ENCODE data around the gene ESYT1. TPM values are rescaled to one million over a fixed set of nuclear protein-coding genes. Genes with fewer than 3 reads are reported as not detected.
"Not testable (repeated sequence)": the region's sequence is repeated elsewhere in the genome, so short reads cannot be mapped to it uniquely, and the experiment has no call there.

ESYT1 gene
- total RNA-seq, 1 experiment from 2014 or later: 86.7 TPM

GRCh38 chr12:56152756-56153677 is 24.9 kb downstream of the ESYT1 start:
- Histone ChIP-seq H3K27me3 (no peaks in the 10 kb centered on the region), H3K9me3 (replicated peaks) (no peaks in the 10 kb centered on the region), H3K36me3 (peaks cover 10% of the 10 kb centered on the region; the same call in 1 of the 2 replicates), H3K27ac (peak overlapping the region; percentile 95), H3K4me1 (peaks cover 29% of the 10 kb centered on the region), H3K4me3 (peak overlapping the region; percentile 69)
- no peak for DNase-seq

GRCh38 chr12:56153678-56154065 is 25.6 kb downstream of the ESYT1 start:
- Histone ChIP-seq H3K4me1 (peaks cover 29% of the 10 kb centered on the region), H3K9me3 (replicated peaks) (no peaks in the 10 kb centered on the region), H3K36me3 (peaks cover 10% of the 10 kb centered on the region; the same call in 1 of the 2 replicates), H3K4me3 (peak overlapping the region; percentile 69), H3K27ac (peak overlapping the region; percentile 95), H3K27me3 (no peaks in the 10 kb centered on the region)
- peak; percentile 41 to 56 for DNase-seq

- DNase-seq: peak; percentile 95 to 98
- H3K36me3 ChIP-seq: peaks cover 12% of the 10 kb centered on the region
- H3K9me3 ChIP-seq (replicated peaks): no peaks in the 10 kb centered on the region
- peak overlapping the region; percentile 95 for H3K27ac ChIP-seq
- H3K4me3 ChIP-seq: peak overlapping the region; percentile 69
- peaks cover 29% of the 10 kb centered on the region for H3K4me1 ChIP-seq
- no peaks in the 10 kb centered on the region for H3K27me3 ChIP-seq
These were observed 26.2 kb downstream of the ESYT1 start for GRCh38 chr12:56154246-56154771.

GRCh38 chr12:56154818-56155217 is 26.8 kb downstream of the ESYT1 start:
- peak overlapping the region; percentile 0; the same call in 1 of the 2 replicates for H3K4me3 ChIP-seq
- no peaks in the 10 kb centered on the region for H3K27me3 ChIP-seq
- peaks cover 33% of the 10 kb centered on the region for H3K4me1 ChIP-seq
- peak overlapping the region; percentile 95 for H3K27ac ChIP-seq
- H3K36me3 ChIP-seq: peaks cover 17% of the 10 kb centered on the region
- DNase-seq: no peak
- no peaks in the 10 kb centered on the region for H3K9me3 ChIP-seq (replicated peaks)

- peak in 1 of 2 experiments; percentile 17 for DNase-seq
- no peaks in the 10 kb centered on the region for H3K27me3 ChIP-seq
- peaks cover 38% of the 10 kb centered on the region for H3K4me1 ChIP-seq
These were observed 27.3 kb downstream of the ESYT1 start for GRCh38 chr12:56155256-56155845.

GRCh38 chr12:56156464-56157200 is 28.6 kb downstream of the ESYT1 start:
- Histone ChIP-seq H3K36me3 (peaks cover 36% of the 10 kb centered on the region), H3K4me1 (peaks cover 40% of the 10 kb centered on the region), H3K4me3 (peak overlapping the region; percentile 78), H3K27ac (peak overlapping the region; percentile 83)
- not testable (repeated sequence) for H3K9me3 ChIP-seq (replicated peaks); H3K27me3 ChIP-seq; DNase-seq

More at GRCh38 chr12:56155256-56155845, 27.3 kb downstream of the ESYT1 start:
- no peaks in the 10 kb centered on the region for H3K9me3 ChIP-seq (replicated peaks)
- H3K27ac ChIP-seq: peak overlapping the region; percentile 95
- H3K36me3 ChIP-seq: peaks cover 23% of the 10 kb centered on the region
- H3K4me3 ChIP-seq: no peak overlapping the region; the same call in 1 of the 2 replicates

- H3K4me1 ChIP-seq: peaks cover 40% of the 10 kb centered on the region
- H3K27ac ChIP-seq: peak overlapping the region; percentile 83
- H3K27me3 ChIP-seq: no peaks in the 10 kb centered on the region
- peak overlapping the region; percentile 78 for H3K4me3 ChIP-seq
- peak; percentile 81 for DNase-seq
- no peaks in the 10 kb centered on the region for H3K9me3 ChIP-seq (replicated peaks)
- H3K36me3 ChIP-seq: peaks cover 41% of the 10 kb centered on the region
These were observed 29.3 kb downstream of the ESYT1 start for GRCh38 chr12:56157201-56158028.

GRCh38 chr12:56158029-56158925 is 30.2 kb downstream of the ESYT1 start, which contains the start of gene MYL6:
Gene MYL6 (plus strand): TSS chr12:56158359. CDS start chr12:56158402, 43 bp downstream.
- no peaks in the 10 kb centered on the region for H3K9me3 ChIP-seq (replicated peaks)
- peaks cover 36% of the 10 kb centered on the region for H3K4me1 ChIP-seq
- peak within 1 kb of the TSS; percentile 83 for H3K27ac ChIP-seq
- H3K4me3 ChIP-seq: peak within 1 kb of the TSS; percentile 78
- DNase-seq: peak; percentile 97 to 98
- no peaks in the 10 kb centered on the region for H3K27me3 ChIP-seq
- H3K36me3 ChIP-seq: peaks cover 47% of the 10 kb centered on the region

- Histone ChIP-seq H3K4me3 (peak overlapping the region; percentile 78), H3K27me3 (no peaks in the 10 kb centered on the region), H3K27ac (peak overlapping the region; percentile 77), H3K36me3 (peaks cover 55% of the 10 kb centered on the region), H3K4me1 (peaks cover 29% of the 10 kb centered on the region), H3K9me3 (replicated peaks) (no peaks in the 10 kb centered on the region)
- DNase-seq: peak; percentile 47 to 64
These were observed 30.9 kb downstream of the ESYT1 start for GRCh38 chr12:56158926-56159461.

- H3K27ac ChIP-seq: no peak overlapping the region
- peak overlapping the region; percentile 78 for H3K4me3 ChIP-seq
- H3K36me3 ChIP-seq: peaks cover 60% of the 10 kb centered on the region
- no peaks in the 10 kb centered on the region for H3K27me3 ChIP-seq
- H3K4me1 ChIP-seq: peaks cover 25% of the 10 kb centered on the region
- no peak for DNase-seq
- no peaks in the 10 kb centered on the region for H3K9me3 ChIP-seq (replicated peaks)
These were observed 31.6 kb downstream of the ESYT1 start for GRCh38 chr12:56159482-56160192.

GRCh38 chr12:56160193-56160763 is 32.2 kb downstream of the ESYT1 start:
- Histone ChIP-seq H3K4me1 (peaks cover 22% of the 10 kb centered on the region), H3K36me3 (peaks cover 62% of the 10 kb centered on the region), H3K4me3 (no peak overlapping the region), H3K27ac (no peak overlapping the region), H3K9me3 (replicated peaks) (no peaks in the 10 kb centered on the region), H3K27me3 (no peaks in the 10 kb centered on the region)
- DNase-seq: no peak

Measured in SJCRH30 (cell line).